HCT116 (cell line): ENCODE data around the gene AHRR. TPM values are rescaled to one million over a fixed set of nuclear protein-coding genes. Genes with fewer than 3 reads are reported as not detected.
"Not testable (repeated sequence)": the region's sequence is repeated elsewhere in the genome, so short reads cannot be mapped to it uniquely, and the experiment has no call there.

Source experiments
- ATAC-seq: fragments of 200-7000 bp; cut with Tn5 transposase; 2 replicates; pipeline ENCODE4 v1.9.1; 2020; ENCODE audit warnings: mild to moderate bottlenecking, moderate library complexity
- BruUV-seq: library from RNA; stranded (reverse); fragments of 400-500 nt; replicated peaks from 2 replicates; lab custom pipeline; 2021; lab: Mats Ljungman, UMichigan
- CTCF ChIA-PET: fragments of 300-600 bp; sonication (Branson Sonifier 250); formaldehyde crosslinking; loops from one replicate; lab custom pipeline; 2021; ENCODE audit warnings: antibody characterized with exemption; lab: Charles Lee
- POLR2A ChIA-PET: fragments of 300-600, 350-600 bp; sonication (Branson Sonifier 250); formaldehyde crosslinking; loops from one replicate; lab custom pipeline; 2021; ENCODE audit warnings: antibody characterized with exemption; lab: Charles Lee
- RAD21 ChIA-PET, 2 experiments: fragments of 300-600 bp; sonication (Branson Sonifier 250); formaldehyde crosslinking; loops; one replicate each; lab custom pipeline; 2023; ENCODE audit warnings: low total read pairs in 2 of 2; ENCODE audit not compliant: uncharacterized antibody in 2 of 2, unreplicated experiment in 2 of 2, low non-redundant PET in 1 of 2; lab: Charles Lee
- DNase-seq: peaks from one replicate; pipeline ENCODE4 v3.0.0-alpha.2; 2010; ENCODE audit warnings: low read depth, low spot score
- H2AFZ ChIP-seq: fragments of 200-600 bp; shearing (Covaris generic), sonication (generic); 2 replicates; pipeline ENCODE4 v1.6.1; 2017; ENCODE audit warnings: low read depth, mixed run types, mixed read lengths, antibody characterized with exemption, low read length; ENCODE audit not compliant: poor library complexity, severe bottlenecking
- H3K27ac ChIP-seq: 2 replicates; pipeline ENCODE4 v1.5.1; 2012; ENCODE audit warnings: low read depth, low read length
- H3K27me3 ChIP-seq: fragments of 200-600 bp; sonication (generic); 2 replicates; pipeline ENCODE4 v1.6.1; 2016; ENCODE audit warnings: mixed run types, low read length, mixed read lengths; ENCODE audit not compliant: insufficient read depth
- H3K36me3 ChIP-seq, 2 experiments: fragments of 200-500 bp in 1 of 2; fragments of 200-600 bp in 1 of 2; sonication (Bioruptor generic) in 1 of 2; sonication (generic) in 1 of 2; 2 replicates each; pipeline versions ENCODE4 v1.5.1 to v1.6.1; 2014 to 2016; ENCODE audit warnings: low read length in 2 of 2, inconsistent platforms in 1 of 2, mixed read lengths in 1 of 2, mixed run types in 1 of 2; ENCODE audit not compliant: insufficient read depth in 2 of 2, control insufficient read depth in 1 of 2
- H3K4me1 ChIP-seq, 2 experiments: fragments of 200-600 bp in 1 of 2; sonication (generic) in 1 of 2; 2 replicates each; pipeline versions ENCODE4 v1.5.1 to v1.6.1; 2012 to 2017; ENCODE audit warnings: low read length in 2 of 2, inconsistent platforms in 1 of 2, mild to moderate bottlenecking in 1 of 2, mixed read lengths in 1 of 2, mixed run types in 1 of 2, moderate library complexity in 1 of 2; ENCODE audit not compliant: insufficient read depth in 2 of 2, control insufficient read depth in 1 of 2
- H3K4me2 ChIP-seq: fragments of 200-600 bp; sonication (generic); 2 replicates; pipeline ENCODE4 v1.6.1; 2017; ENCODE audit warnings: mixed run types, low read length, mixed read lengths
- H3K4me3 ChIP-seq, 2 experiments: fragments of 200-600 bp in 1 of 2; sonication (generic) in 1 of 2; replicated peaks in 1 of 2; 2 replicates each; pipeline ENCODE4 v1.5.1; 2011 to 2016; ENCODE audit warnings: low read length in 2 of 2, control low read depth in 1 of 2, low read depth in 1 of 2, mild to moderate bottlenecking in 1 of 2, mixed read lengths in 1 of 2, mixed run types in 1 of 2
- H3K79me2 ChIP-seq: fragments of 200-600 bp; sonication (generic); 2 replicates; pipeline ENCODE4 v1.6.1; 2017; ENCODE audit warnings: mild to moderate bottlenecking, mixed run types, low read length, moderate library complexity, mixed read lengths; ENCODE audit not compliant: insufficient read depth
- H3K9ac ChIP-seq: fragments of 200-600 bp; sonication (generic); 2 replicates; pipeline ENCODE4 v1.6.1; 2016; ENCODE audit warnings: low read length, mixed read lengths
- H3K9me2 ChIP-seq: fragments of 200-600 bp; sonication (generic), shearing (Covaris generic); 2 replicates; pipeline ENCODE4 v1.6.1; 2017; ENCODE audit warnings: mixed run types, mild to moderate bottlenecking, moderate library complexity; ENCODE audit not compliant: insufficient read depth
- H3K9me3 ChIP-seq, 2 experiments: fragments of 200-500 bp in 1 of 2; fragments of 200-600 bp in 1 of 2; sonication (Bioruptor generic) in 1 of 2; sonication (generic) in 1 of 2; 2 replicates each; pipeline ENCODE4 v1.6.1; 2014 to 2017; ENCODE audit warnings: low read length in 2 of 2, mixed read lengths in 2 of 2, inconsistent platforms in 1 of 2, low read depth in 1 of 2, mild to moderate bottlenecking in 1 of 2, mixed run types in 1 of 2, moderate library complexity in 1 of 2; ENCODE audit not compliant: control insufficient read depth in 1 of 2, insufficient read depth in 1 of 2
- H4K20me1 ChIP-seq: fragments of 200-600 bp; sonication (generic), shearing (Covaris generic); 2 replicates; pipeline ENCODE4 v1.6.1; 2017; ENCODE audit warnings: mixed run types, mild to moderate bottlenecking, moderate library complexity; ENCODE audit not compliant: insufficient read depth
- ATF3 ChIP-seq: IDR thresholded peaks from 2 replicates; pipeline ENCODE4 v1.6.1; 2012
- CBX3 ChIP-seq: IDR thresholded peaks from 2 replicates; pipeline ENCODE4 v1.6.1; 2012; ENCODE audit warnings: low read depth
- EGR1 ChIP-seq: IDR thresholded peaks from 2 replicates; pipeline ENCODE4 v1.6.1; 2012; ENCODE audit warnings: low read depth
- EZH2phosphoT487 ChIP-seq: fragments of 200-600 bp; IDR thresholded peaks from 2 replicates; pipeline ENCODE4 v1.6.1; 2018; ENCODE audit warnings: antibody characterized with exemption, borderline replicate concordance
- JUND ChIP-seq: IDR thresholded peaks from 2 replicates; pipeline ENCODE4 v1.6.1; 2012
- MAX ChIP-seq: IDR thresholded peaks from 2 replicates; pipeline ENCODE4 v1.6.1; 2012
- YY1 ChIP-seq: IDR thresholded peaks from 2 replicates; pipeline ENCODE4 v1.6.1; 2011; ENCODE audit warnings: low read length, low read depth, moderate library complexity, mild to moderate bottlenecking; ENCODE audit not compliant: insufficient replicate concordance; ENCODE audit errors: extremely low read depth
- intact Hi-C: fragments of 100-400 bp; cut with micrococcal nuclease; formaldehyde crosslinking; loops from 2 replicates; pipeline ENCODE4 v1.10.0; 2022
- total RNA-seq: library from RNA; stranded (reverse); gene quantifications from one replicate; pipeline ENCODE4 v1.2.1, GENCODE V29; 2021; ENCODE audit not compliant: unreplicated experiment
- TF ChIP-seq, protein P1 (sequence below): IDR thresholded peaks from 2 replicates; pipeline ENCODE4 v1.6.1; 2011; ENCODE audit warnings: mild to moderate bottlenecking, low read length, moderate library complexity; ENCODE audit not compliant: insufficient replicate concordance; ENCODE audit errors: extremely low read depth
- TF ChIP-seq, protein P2 (sequence below), 3 experiments: fragments of 200-600 bp in 1 of 3; sonication (generic) in 1 of 3; IDR thresholded peaks in 2 of 3; conservative IDR thresholded peaks in 1 of 3; 2 replicates each; pipeline ENCODE4 v1.5.1; 2012 to 2017; ENCODE audit warnings: low read depth in 2 of 3, low read length in 2 of 3, antibody characterized with exemption in 1 of 3, borderline replicate concordance in 1 of 3, control low read depth in 1 of 3, mild to moderate bottlenecking in 1 of 3, mixed read lengths in 1 of 3, mixed run types in 1 of 3, moderate library complexity in 1 of 3; ENCODE audit not compliant: insufficient read depth in 1 of 3

The AHRR gene
- total RNA-seq, 1 experiment from 2014 or later = 12.7 TPM

GRCh38 chr5:307794-308579 lies 13.5 kb upstream of the AHRR start (continued):
- TF ChIP-seq MAX (no peak), EGR1 (no peak), YY1 (no peak), ATF3 (no peak), CBX3 (no peak), EZH2phosphoT487 (no peak)
- TF ChIP-seq, protein P1, sequence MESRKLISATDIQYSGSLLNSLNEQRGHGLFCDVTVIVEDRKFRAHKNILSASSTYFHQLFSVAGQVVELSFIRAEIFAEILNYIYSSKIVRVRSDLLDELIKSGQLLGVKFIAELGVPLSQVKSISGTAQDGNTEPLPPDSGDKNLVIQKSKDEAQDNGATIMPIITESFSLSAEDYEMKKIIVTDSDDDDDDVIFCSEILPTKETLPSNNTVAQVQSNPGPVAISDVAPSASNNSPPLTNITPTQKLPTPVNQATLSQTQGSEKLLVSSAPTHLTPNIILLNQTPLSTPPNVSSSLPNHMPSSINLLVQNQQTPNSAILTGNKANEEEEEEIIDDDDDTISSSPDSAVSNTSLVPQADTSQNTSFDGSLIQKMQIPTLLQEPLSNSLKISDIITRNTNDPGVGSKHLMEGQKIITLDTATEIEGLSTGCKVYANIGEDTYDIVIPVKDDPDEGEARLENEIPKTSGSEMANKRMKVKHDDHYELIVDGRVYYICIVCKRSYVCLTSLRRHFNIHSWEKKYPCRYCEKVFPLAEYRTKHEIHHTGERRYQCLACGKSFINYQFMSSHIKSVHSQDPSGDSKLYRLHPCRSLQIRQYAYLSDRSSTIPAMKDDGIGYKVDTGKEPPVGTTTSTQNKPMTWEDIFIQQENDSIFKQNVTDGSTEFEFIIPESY = no peak

DNA sequence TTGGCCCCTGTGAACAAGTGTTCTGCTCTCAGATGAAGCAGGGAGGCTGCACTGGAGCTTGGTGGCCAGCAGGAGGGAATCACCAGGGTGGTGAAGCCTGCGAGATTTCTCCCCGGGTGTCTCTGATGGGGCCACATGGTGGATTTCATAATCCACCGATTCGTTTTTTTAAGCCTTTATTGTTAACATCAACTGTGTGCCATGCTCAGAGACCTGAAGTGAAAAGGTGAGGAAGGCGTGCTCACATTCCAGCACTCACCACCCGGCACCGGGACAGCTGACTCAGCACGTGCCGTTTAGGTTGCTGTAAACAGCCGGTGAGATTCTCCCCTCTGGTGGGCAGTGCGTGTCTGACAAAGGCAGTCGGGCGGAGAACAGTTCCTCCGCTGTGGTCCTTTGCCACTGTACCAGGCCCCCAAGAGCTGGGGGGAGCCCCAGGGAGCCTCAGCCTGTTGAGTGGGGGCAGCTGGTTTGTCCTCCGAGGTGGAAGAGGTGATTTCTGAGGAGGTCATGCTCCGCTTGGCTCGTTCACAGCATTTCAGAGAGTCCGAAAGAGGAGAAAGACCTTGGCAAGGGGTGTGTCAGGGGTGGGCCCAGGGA lies 12.7 kb upstream of the AHRR start:
- peak overlapping the region; percentile 7 for H3K4me2 ChIP-seq
- RAD21 ChIA-PET = no interaction called here
- ATAC-seq = peak; percentile 81
- peaks cover 9 to 15% of the 10 kb centered on the region in 2 experiments for H3K36me3 ChIP-seq
- no peak for DNase-seq
- no peaks in the 10 kb centered on the region for H3K9me2 ChIP-seq
- no peaks in the 10 kb centered on the region for H4K20me1 ChIP-seq
- POLR2A ChIA-PET = interaction anchor here (1.0 kb wide), 1 partner anchor 38 kb away, joined by 3 read pairs; the partner anchor contains the start of gene PDCD6
- H3K9ac ChIP-seq = no peak overlapping the region
- no peaks in the 10 kb centered on the region for H3K27me3 ChIP-seq
- TF ChIP-seq JUND = no peak
- TF ChIP-seq, protein P2, sequence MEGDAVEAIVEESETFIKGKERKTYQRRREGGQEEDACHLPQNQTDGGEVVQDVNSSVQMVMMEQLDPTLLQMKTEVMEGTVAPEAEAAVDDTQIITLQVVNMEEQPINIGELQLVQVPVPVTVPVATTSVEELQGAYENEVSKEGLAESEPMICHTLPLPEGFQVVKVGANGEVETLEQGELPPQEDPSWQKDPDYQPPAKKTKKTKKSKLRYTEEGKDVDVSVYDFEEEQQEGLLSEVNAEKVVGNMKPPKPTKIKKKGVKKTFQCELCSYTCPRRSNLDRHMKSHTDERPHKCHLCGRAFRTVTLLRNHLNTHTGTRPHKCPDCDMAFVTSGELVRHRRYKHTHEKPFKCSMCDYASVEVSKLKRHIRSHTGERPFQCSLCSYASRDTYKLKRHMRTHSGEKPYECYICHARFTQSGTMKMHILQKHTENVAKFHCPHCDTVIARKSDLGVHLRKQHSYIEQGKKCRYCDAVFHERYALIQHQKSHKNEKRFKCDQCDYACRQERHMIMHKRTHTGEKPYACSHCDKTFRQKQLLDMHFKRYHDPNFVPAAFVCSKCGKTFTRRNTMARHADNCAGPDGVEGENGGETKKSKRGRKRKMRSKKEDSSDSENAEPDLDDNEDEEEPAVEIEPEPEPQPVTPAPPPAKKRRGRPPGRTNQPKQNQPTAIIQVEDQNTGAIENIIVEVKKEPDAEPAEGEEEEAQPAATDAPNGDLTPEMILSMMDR (IDR thresholded peaks at IDR 0.05 in 2 of 3, conservative IDR thresholded peaks at IDR 0.05 in 1 of 3; ENCODE audit: borderline replicate concordance in 1 of 3, insufficient read depth in 1 of 3, low read depth in 2 of 3, low read length in 2 of 3) = peak in 2 of 3 experiments; percentile 38 to 43; a peak in 4 of 6 replicates
- H3K27ac ChIP-seq = no peak overlapping the region
- H3K4me3 ChIP-seq = no peak overlapping the region
- no TSS peak for BruUV-seq
- intact Hi-C loops = no loop called here
- peaks cover 30% of the 10 kb centered on the region; the same call in 1 of the 2 replicates for H3K79me2 ChIP-seq
- no peak overlapping the region for H2AFZ ChIP-seq
- H3K4me1 ChIP-seq = peaks cover 5 to 13% of the 10 kb centered on the region in 2 experiments; a peak in 2 of 4 replicates
- no peaks in the 10 kb centered on the region for H3K9me3 ChIP-seq
- CTCF ChIA-PET = interaction anchor here (1.5 kb wide), 1 partner anchor 8 kb away, joined by 5 read pairs; no protein-coding TSS in a partner anchor

- Histone ChIP-seq H3K4me1 (peaks cover 5 to 13% of the 10 kb centered on the region in 2 experiments; a peak in 2 of 4 replicates), H3K79me2 (peaks cover 30% of the 10 kb centered on the region; the same call in 1 of the 2 replicates), H3K36me3 (peaks cover 15 to 16% of the 10 kb centered on the region in 2 experiments)
- DNase-seq, RAD21 ChIA-PET, H2AFZ ChIP-seq, BruUV-seq, H3K9ac ChIP-seq, ATAC-seq, H3K4me3 ChIP-seq, H3K9me2 ChIP-seq, H4K20me1 ChIP-seq, CTCF ChIA-PET, intact Hi-C loops, POLR2A ChIA-PET, H3K27ac ChIP-seq, H3K4me2 ChIP-seq, H3K27me3 ChIP-seq, H3K9me3 ChIP-seq: not testable (repeated sequence)
Observed at GRCh38 chr5:309831-310230, 11.7 kb upstream of the AHRR start.
